ENCODE measurements around the gene RYR2. TPM values are rescaled to one million over a fixed set of nuclear protein-coding genes. Genes with fewer than 3 reads are reported as not detected.

RYR2 gene
- total and polyA plus RNA-seq, 7 experiments from 2014 or later = 0.05 TPM; not detected in 6

GRCh38 chr1:237029850-237030535, 12.0 kb upstream of the RYR2 start:
- H3K4me3 Mint-ChIP-seq = no peak overlapping the region
- no peak overlapping the region for H3K27ac Mint-ChIP-seq
- H3K9me3 Mint-ChIP-seq = peaks cover 2 to 15% (median 6%) of the 10 kb centered on the region in 11 donors
- H3K36me3 Mint-ChIP-seq = peaks cover 0 to 5% (median 0%) of the 10 kb centered on the region in 5 donors
- Histone ChIP-seq H3K4me3 (ENCODE audit: low read length) (no peak overlapping the region), H3K27ac (ENCODE audit: low read depth, low read length) (no peak overlapping the region), H3K4me1 (ENCODE audit: control insufficient read depth in 2 of 2, insufficient read depth in 2 of 2, low read length in 2 of 2) (no peaks in the 10 kb centered on the region), H3K27me3 (ENCODE audit: control insufficient read depth in 2 of 2, insufficient read depth in 2 of 2, low read length in 2 of 2) (no peaks in the 10 kb centered on the region), H3K36me3 (ENCODE audit: control insufficient read depth in 2 of 3, insufficient read depth in 3 of 3, low read length in 3 of 3) (no peaks in the 10 kb centered on the region), H3K9me3 (ENCODE audit: control insufficient read depth in 2 of 3, low read length in 3 of 3) (no peaks in the 10 kb centered on the region)
- no peak for DNase-seq
- ChIA-PET POLR2A (no interaction called here), CTCF (no interaction called here)
- no peaks in the 10 kb centered on the region for H3K4me1 Mint-ChIP-seq
- intact Hi-C loops (cut with micrococcal nuclease) = no loop called here
- H3K27me3 Mint-ChIP-seq = peaks cover 2 to 50% (median 35%) of the 10 kb centered on the region in 5 donors
- ATAC-seq = no peak

DNA sequence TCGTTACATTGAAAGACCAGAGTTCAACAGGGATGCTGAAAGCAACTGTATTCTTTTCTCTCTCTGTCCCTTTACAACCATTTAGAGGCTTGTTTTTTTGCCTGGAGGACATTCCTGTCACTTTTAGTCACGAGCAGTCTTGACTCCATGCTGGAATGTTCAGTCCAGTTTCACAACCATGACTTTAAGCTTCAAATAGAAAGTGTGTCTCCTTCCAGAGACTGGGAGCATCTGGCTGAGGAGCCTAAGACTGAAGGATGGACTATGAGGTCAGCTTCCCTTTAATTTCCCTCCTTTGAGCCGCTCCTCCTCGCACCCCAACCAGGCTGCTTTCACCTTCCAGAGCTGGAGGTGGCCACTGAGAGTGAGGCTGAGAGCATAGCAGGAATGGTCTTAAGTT, 10.5 kb upstream of the RYR2 start:
- Histone ChIP-seq H3K27ac (ENCODE audit: low read depth, low read length) (no peak overlapping the region), H3K4me1 (ENCODE audit: control insufficient read depth in 2 of 2, insufficient read depth in 2 of 2, low read length in 2 of 2) (no peaks in the 10 kb centered on the region), H3K9me3 (ENCODE audit: control insufficient read depth in 2 of 3, low read length in 3 of 3) (no peaks in the 10 kb centered on the region), H3K4me3 (ENCODE audit: low read length) (no peak overlapping the region), H3K27me3 (ENCODE audit: control insufficient read depth in 2 of 2, insufficient read depth in 2 of 2, low read length in 2 of 2) (no peaks in the 10 kb centered on the region), H3K36me3 (ENCODE audit: control insufficient read depth in 2 of 3, insufficient read depth in 3 of 3, low read length in 3 of 3) (no peaks in the 10 kb centered on the region)
- H3K4me3 Mint-ChIP-seq = no peak overlapping the region
- no peak overlapping the region for H3K27ac Mint-ChIP-seq
- peaks cover 0 to 8% (median 2%) of the 10 kb centered on the region in 11 donors for H3K9me3 Mint-ChIP-seq
- ChIA-PET CTCF (interaction anchor here (0.7 kb wide), 1 partner anchor 26 kb away, joined by 3 read pairs; no protein-coding TSS in a partner anchor), POLR2A (no interaction called here)
- peaks cover 2 to 43% (median 33%) of the 10 kb centered on the region in 5 donors for H3K27me3 Mint-ChIP-seq
- intact Hi-C loops (cut with micrococcal nuclease) = no loop called here
- no peak for ATAC-seq
- no peaks in the 10 kb centered on the region for H3K36me3 Mint-ChIP-seq
- H3K4me1 Mint-ChIP-seq = no peaks in the 10 kb centered on the region
- DNase-seq = no peak

- CTCF ChIA-PET = no interaction called here
- DNase-seq (no peak), ATAC-seq (no peak)
- Histone ChIP-seq H3K9me3 (ENCODE audit: control insufficient read depth in 2 of 3, low read length in 3 of 3) (no peaks in the 10 kb centered on the region), H3K4me1 (ENCODE audit: control insufficient read depth in 2 of 2, insufficient read depth in 2 of 2, low read length in 2 of 2) (no peaks in the 10 kb centered on the region), H3K36me3 (ENCODE audit: control insufficient read depth in 2 of 3, insufficient read depth in 3 of 3, low read length in 3 of 3) (no peaks in the 10 kb centered on the region), H3K4me3 (ENCODE audit: low read length) (no peak overlapping the region), H3K27me3 (ENCODE audit: control insufficient read depth in 2 of 2, insufficient read depth in 2 of 2, low read length in 2 of 2) (no peaks in the 10 kb centered on the region), H3K27ac (ENCODE audit: low read depth, low read length) (no peak overlapping the region)
- intact Hi-C loops (cut with micrococcal nuclease) = no loop called here
- no peak overlapping the region for H3K27ac Mint-ChIP-seq
- peaks cover 0 to 8% (median 2%) of the 10 kb centered on the region in 11 donors for H3K9me3 Mint-ChIP-seq
- no peak overlapping the region for H3K4me3 Mint-ChIP-seq
- POLR2A ChIA-PET = no interaction called here
- peaks cover 2 to 43% (median 33%) of the 10 kb centered on the region in 5 donors for H3K27me3 Mint-ChIP-seq
- no peaks in the 10 kb centered on the region for H3K4me1 Mint-ChIP-seq
- no peaks in the 10 kb centered on the region for H3K36me3 Mint-ChIP-seq
These were observed 10.0 kb upstream of the RYR2 start for GRCh38 chr1:237032029-237032428.

GRCh38 chr1:237033061-237033460, 8.9 kb upstream of the RYR2 start:
- Histone ChIP-seq H3K9me3 (ENCODE audit: control insufficient read depth in 2 of 3, low read length in 3 of 3) (no peaks in the 10 kb centered on the region), H3K36me3 (ENCODE audit: control insufficient read depth in 2 of 3, insufficient read depth in 3 of 3, low read length in 3 of 3) (no peaks in the 10 kb centered on the region), H3K27me3 (ENCODE audit: control insufficient read depth in 2 of 2, insufficient read depth in 2 of 2, low read length in 2 of 2) (no peaks in the 10 kb centered on the region), H3K4me1 (ENCODE audit: control insufficient read depth in 2 of 2, insufficient read depth in 2 of 2, low read length in 2 of 2) (no peaks in the 10 kb centered on the region), H3K4me3 (ENCODE audit: low read length) (no peak overlapping the region), H3K27ac (ENCODE audit: low read depth, low read length) (no peak overlapping the region)
- Mint-ChIP-seq H3K36me3 (no peaks in the 10 kb centered on the region), H3K27me3 (peaks cover 2 to 33% (median 27%) of the 10 kb centered on the region in 5 donors), H3K4me1 (no peaks in the 10 kb centered on the region), H3K27ac (no peak overlapping the region), H3K4me3 (no peak overlapping the region), H3K9me3 (peaks cover 0 to 4% (median 0%) of the 10 kb centered on the region in 11 donors)
- no peak for DNase-seq
- no peak for ATAC-seq
- POLR2A ChIA-PET = no interaction called here
- CTCF ChIA-PET = no interaction called here
- intact Hi-C loops (cut with micrococcal nuclease) = no loop called here

- no peaks in the 10 kb centered on the region for H3K27me3 ChIP-seq (ENCODE audit: control insufficient read depth in 2 of 2, insufficient read depth in 2 of 2, low read length in 2 of 2)
- Mint-ChIP-seq H3K36me3 (no peaks in the 10 kb centered on the region), H3K4me3 (no peak overlapping the region), H3K27me3 (peaks cover 9 to 32% (median 23%) of the 10 kb centered on the region in 5 donors), H3K9me3 (peaks cover 0 to 4% (median 0%) of the 10 kb centered on the region in 11 donors), H3K27ac (no peak overlapping the region), H3K4me1 (no peaks in the 10 kb centered on the region)
- H3K36me3 ChIP-seq (ENCODE audit: control insufficient read depth in 2 of 3, insufficient read depth in 3 of 3, low read length in 3 of 3) = no peaks in the 10 kb centered on the region
- H3K27ac ChIP-seq (ENCODE audit: low read depth, low read length) = no peak overlapping the region
- no peaks in the 10 kb centered on the region for H3K9me3 ChIP-seq (ENCODE audit: control insufficient read depth in 2 of 3, low read length in 3 of 3)
- DNase-seq = no peak
- no peaks in the 10 kb centered on the region for H3K4me1 ChIP-seq (ENCODE audit: control insufficient read depth in 2 of 2, insufficient read depth in 2 of 2, low read length in 2 of 2)
- ChIA-PET CTCF (no interaction called here), POLR2A (no interaction called here)
- no peak for ATAC-seq
- intact Hi-C loops (cut with micrococcal nuclease) = no loop called here
- H3K4me3 ChIP-seq (ENCODE audit: low read length) = no peak overlapping the region
These were observed 8.2 kb upstream of the RYR2 start for GRCh38 chr1:237033804-237034203.

DNA sequence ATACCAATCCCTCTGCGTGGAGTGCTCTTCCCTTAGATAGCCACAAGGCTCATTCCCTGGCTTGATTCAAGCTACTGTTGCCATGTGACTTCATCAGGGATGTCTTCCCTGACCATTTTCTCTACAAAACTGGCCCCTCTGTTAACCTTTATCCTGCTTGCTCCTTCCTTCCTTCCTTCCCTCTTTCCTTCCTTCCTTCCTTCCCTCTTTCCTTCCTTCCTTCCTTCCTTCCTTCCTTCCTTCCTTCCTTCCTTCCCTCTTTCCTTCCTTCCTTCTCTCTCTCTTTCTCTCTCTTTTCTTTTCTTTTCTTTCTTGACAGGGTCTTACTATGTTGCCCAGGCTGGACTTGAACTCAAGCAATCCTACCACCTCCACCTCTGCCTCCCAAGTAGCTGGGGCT, 6.2 kb upstream of the RYR2 start:
- peaks cover 0 to 2% (median 0%) of the 10 kb centered on the region in 11 donors for H3K9me3 Mint-ChIP-seq
- Histone ChIP-seq H3K4me1 (ENCODE audit: control insufficient read depth in 2 of 2, insufficient read depth in 2 of 2, low read length in 2 of 2) (no peaks in the 10 kb centered on the region), H3K4me3 (ENCODE audit: low read length) (no peak overlapping the region), H3K36me3 (ENCODE audit: control insufficient read depth in 2 of 3, insufficient read depth in 3 of 3, low read length in 3 of 3) (no peaks in the 10 kb centered on the region), H3K9me3 (ENCODE audit: control insufficient read depth in 2 of 3, low read length in 3 of 3) (no peaks in the 10 kb centered on the region), H3K27ac (ENCODE audit: low read depth, low read length) (no peak overlapping the region), H3K27me3 (ENCODE audit: control insufficient read depth in 2 of 2, insufficient read depth in 2 of 2, low read length in 2 of 2) (no peaks in the 10 kb centered on the region)
- H3K4me3 Mint-ChIP-seq = no peak overlapping the region
- CTCF ChIA-PET = no interaction called here
- ATAC-seq = no peak
- no peaks in the 10 kb centered on the region for H3K36me3 Mint-ChIP-seq
- no peaks in the 10 kb centered on the region for H3K4me1 Mint-ChIP-seq
- POLR2A ChIA-PET = no interaction called here
- intact Hi-C loops (cut with micrococcal nuclease) = no loop called here
- no peak overlapping the region for H3K27ac Mint-ChIP-seq
- no peak for DNase-seq
- H3K27me3 Mint-ChIP-seq = peaks cover 16 to 25% (median 19%) of the 10 kb centered on the region in 5 donors

DNA sequence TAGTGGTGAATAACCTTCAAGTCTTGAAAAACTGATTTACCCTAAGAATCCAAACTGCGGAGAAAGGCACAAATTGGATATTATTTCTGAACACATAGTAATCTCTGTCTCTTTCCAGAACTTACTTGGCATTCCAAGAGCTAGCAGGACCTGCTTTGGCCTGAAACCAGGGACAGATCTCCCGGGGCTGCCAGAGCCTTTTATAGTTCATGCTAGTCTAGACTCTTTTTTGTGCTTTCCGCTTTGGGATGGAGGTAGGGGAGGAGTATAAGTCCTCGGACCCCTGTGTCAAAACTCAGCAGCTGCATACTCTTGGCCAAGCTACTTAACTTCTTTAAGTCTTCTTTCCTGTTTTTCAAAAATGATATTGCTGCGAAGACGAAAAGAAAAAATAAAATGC, 3.8 kb upstream of the RYR2 start:
- H3K4me1 Mint-ChIP-seq = peaks cover 0 to 11% (median 7%) of the 10 kb centered on the region in 7 donors
- H3K36me3 ChIP-seq (ENCODE audit: control insufficient read depth in 2 of 3, insufficient read depth in 3 of 3, low read length in 3 of 3) = no peaks in the 10 kb centered on the region
- no peak overlapping the region for H3K4me3 ChIP-seq (ENCODE audit: low read length)
- no peak overlapping the region for H3K27ac Mint-ChIP-seq
- peaks cover 0 to 7% (median 3%) of the 10 kb centered on the region in 5 donors for H3K36me3 Mint-ChIP-seq
- peaks cover 0 to 4% (median 0%) of the 10 kb centered on the region in 11 donors for H3K9me3 Mint-ChIP-seq
- CTCF ChIA-PET = no interaction called here
- no peaks in the 10 kb centered on the region for H3K27me3 ChIP-seq (ENCODE audit: control insufficient read depth in 2 of 2, insufficient read depth in 2 of 2, low read length in 2 of 2)
- POLR2A ChIA-PET = no interaction called here
- no peak overlapping the region for H3K27ac ChIP-seq (ENCODE audit: low read depth, low read length)
- H3K4me3 Mint-ChIP-seq = no peak overlapping the region
- ATAC-seq = no peak
- H3K4me1 ChIP-seq (ENCODE audit: control insufficient read depth in 2 of 2, insufficient read depth in 2 of 2, low read length in 2 of 2) = no peaks in the 10 kb centered on the region
- peaks cover 22 to 36% (median 35%) of the 10 kb centered on the region in 5 donors for H3K27me3 Mint-ChIP-seq
- intact Hi-C loops (cut with micrococcal nuclease) = no loop called here
- no peak for DNase-seq
- H3K9me3 ChIP-seq (ENCODE audit: control insufficient read depth in 2 of 3, low read length in 3 of 3) = no peaks in the 10 kb centered on the region
